ENCODE measurements around the gene OR2AE1. TPM values are rescaled to one million over a fixed set of nuclear protein-coding genes. Genes with fewer than 3 reads are reported as not detected.

The OR2AE1 gene
- total and polyA plus RNA-seq, 2 of the 13 experiments (the other 11 are each of a cell fraction or from before 2014, with no cell fraction given): not detected

DNA sequence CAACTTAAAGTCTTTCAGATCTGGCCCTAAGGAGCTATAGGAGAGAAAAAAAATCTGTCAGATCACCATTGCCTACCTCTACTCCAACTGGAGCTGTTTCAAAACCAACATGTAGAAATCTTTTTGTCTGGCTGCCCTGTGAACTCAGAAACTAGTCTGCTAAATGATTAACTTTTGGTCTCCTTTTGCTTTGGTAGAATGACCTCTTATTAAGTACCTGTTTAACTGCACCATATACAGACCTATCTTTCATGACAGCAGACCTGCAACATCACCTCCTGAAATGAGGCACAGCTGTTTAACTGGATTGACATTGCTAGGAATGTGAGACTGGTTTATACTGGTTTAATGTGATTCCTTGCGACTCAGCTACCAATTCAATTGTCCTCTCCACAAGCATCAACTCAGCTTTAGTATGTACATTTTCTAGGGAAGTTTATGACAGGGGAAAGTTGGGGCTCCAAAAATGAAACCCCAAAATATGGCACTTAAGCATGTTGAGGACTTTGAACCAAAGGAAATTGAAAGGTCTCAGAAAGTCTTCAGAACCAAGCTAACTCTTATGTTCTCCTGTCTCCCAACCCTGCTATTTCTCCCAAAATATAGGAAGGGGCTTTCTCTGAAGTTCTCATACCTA lies 47.2 kb downstream of the OR2AE1 start (continued):
- TF ChIP-seq MXI1 (IDR thresholded peaks at IDR 0.05; ENCODE audit: borderline replicate concordance, low read depth, low read length): peak; percentile 31; the same call in 1 of the 3 replicates
- TF ChIP-seq, protein P1, sequence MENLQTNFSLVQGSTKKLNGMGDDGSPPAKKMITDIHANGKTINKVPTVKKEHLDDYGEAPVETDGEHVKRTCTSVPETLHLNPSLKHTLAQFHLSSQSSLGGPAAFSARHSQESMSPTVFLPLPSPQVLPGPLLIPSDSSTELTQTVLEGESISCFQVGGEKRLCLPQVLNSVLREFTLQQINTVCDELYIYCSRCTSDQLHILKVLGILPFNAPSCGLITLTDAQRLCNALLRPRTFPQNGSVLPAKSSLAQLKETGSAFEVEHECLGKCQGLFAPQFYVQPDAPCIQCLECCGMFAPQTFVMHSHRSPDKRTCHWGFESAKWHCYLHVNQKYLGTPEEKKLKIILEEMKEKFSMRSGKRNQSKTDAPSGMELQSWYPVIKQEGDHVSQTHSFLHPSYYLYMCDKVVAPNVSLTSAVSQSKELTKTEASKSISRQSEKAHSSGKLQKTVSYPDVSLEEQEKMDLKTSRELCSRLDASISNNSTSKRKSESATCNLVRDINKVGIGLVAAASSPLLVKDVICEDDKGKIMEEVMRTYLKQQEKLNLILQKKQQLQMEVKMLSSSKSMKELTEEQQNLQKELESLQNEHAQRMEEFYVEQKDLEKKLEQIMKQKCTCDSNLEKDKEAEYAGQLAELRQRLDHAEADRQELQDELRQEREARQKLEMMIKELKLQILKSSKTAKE (CRISPR knock-in tag; IDR thresholded peaks at IDR 0.05; ENCODE audit: borderline replicate concordance): 0 out of 2 replicates have a peak, but pooled peaks have one; percentile 47
- TF ChIP-seq ARID4A (CRISPR knock-in tag; IDR thresholded peaks at IDR 0.05; ENCODE audit: borderline replicate concordance): peak; percentile 48; the same call in 1 of the 2 replicates
- no peak for TF ChIP-seq U2AF2 (IDR thresholded peaks at IDR 0.05; ENCODE audit: low read depth, low read length)
- TF ChIP-seq JUN (CRISPR knock-in tag; IDR thresholded peaks at IDR 0.05): no peak
- TF ChIP-seq NCOA2 (CRISPR knock-in tag; IDR thresholded peaks at IDR 0.05): peak; percentile 78
- peak; percentile 76 for TF ChIP-seq POLR2AphosphoS5 (IDR thresholded peaks at IDR 0.05; ENCODE audit: low read depth, low read length)
- TF ChIP-seq, protein P2, sequence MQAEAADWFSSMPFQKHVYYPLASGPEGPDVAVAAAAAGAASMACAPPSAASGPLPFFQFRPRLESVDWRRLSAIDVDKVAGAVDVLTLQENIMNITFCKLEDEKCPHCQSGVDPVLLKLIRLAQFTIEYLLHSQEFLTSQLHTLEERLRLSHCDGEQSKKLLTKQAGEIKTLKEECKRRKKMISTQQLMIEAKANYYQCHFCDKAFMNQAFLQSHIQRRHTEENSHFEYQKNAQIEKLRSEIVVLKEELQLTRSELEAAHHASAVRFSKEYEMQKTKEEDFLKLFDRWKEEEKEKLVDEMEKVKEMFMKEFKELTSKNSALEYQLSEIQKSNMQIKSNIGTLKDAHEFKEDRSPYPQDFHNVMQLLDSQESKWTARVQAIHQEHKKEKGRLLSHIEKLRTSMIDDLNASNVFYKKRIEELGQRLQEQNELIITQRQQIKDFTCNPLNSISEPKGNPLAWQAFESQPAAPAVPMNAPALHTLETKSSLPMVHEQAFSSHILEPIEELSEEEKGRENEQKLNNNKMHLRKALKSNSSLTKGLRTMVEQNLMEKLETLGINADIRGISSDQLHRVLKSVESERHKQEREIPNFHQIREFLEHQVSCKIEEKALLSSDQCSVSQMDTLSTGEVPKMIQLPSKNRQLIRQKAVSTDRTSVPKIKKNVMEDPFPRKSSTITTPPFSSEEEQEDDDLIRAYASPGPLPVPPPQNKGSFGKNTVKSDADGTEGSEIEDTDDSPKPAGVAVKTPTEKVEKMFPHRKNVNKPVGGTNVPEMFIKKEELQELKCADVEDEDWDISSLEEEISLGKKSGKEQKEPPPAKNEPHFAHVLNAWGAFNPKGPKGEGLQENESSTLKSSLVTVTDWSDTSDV (CRISPR knock-in tag; IDR thresholded peaks at IDR 0.05): no peak
- no peak for TF ChIP-seq ZNF761 (CRISPR knock-in tag; conservative IDR thresholded peaks at IDR 0.05)
- TF ChIP-seq, protein P3, sequence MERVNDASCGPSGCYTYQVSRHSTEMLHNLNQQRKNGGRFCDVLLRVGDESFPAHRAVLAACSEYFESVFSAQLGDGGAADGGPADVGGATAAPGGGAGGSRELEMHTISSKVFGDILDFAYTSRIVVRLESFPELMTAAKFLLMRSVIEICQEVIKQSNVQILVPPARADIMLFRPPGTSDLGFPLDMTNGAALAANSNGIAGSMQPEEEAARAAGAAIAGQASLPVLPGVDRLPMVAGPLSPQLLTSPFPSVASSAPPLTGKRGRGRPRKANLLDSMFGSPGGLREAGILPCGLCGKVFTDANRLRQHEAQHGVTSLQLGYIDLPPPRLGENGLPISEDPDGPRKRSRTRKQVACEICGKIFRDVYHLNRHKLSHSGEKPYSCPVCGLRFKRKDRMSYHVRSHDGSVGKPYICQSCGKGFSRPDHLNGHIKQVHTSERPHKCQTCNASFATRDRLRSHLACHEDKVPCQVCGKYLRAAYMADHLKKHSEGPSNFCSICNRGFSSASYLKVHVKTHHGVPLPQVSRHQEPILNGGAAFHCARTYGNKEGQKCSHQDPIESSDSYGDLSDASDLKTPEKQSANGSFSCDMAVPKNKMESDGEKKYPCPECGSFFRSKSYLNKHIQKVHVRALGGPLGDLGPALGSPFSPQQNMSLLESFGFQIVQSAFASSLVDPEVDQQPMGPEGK (CRISPR knock-in tag; IDR thresholded peaks at IDR 0.05): peak; percentile 27; the same call in 1 of the 2 replicates
- TF ChIP-seq ZNF335 (CRISPR knock-in tag; IDR thresholded peaks at IDR 0.05): 0 out of 2 replicates have a peak, but pooled peaks have one; percentile 20
- peak; percentile 70 for TF ChIP-seq SOX5 (CRISPR knock-in tag; IDR thresholded peaks at IDR 0.05; ENCODE audit: borderline replicate concordance)
- TF ChIP-seq GABPA (IDR thresholded peaks at IDR 0.05; ENCODE audit: low read depth, low read length): no peak
- 0 out of 2 replicates have a peak, but pooled peaks have one; percentile 25 for TF ChIP-seq GABPA (CRISPR knock-in tag; IDR thresholded peaks at IDR 0.05; ENCODE audit: low read depth)
- TF ChIP-seq HMG20A (CRISPR knock-in tag; IDR thresholded peaks at IDR 0.05; ENCODE audit: borderline replicate concordance): peak; percentile 79
- peak; percentile 98 for TF ChIP-seq ZKSCAN5 (CRISPR knock-in tag; IDR thresholded peaks at IDR 0.05)
- peak; percentile 73; the same call in 1 of the 2 replicates for TF ChIP-seq FOXA3 (CRISPR knock-in tag; IDR thresholded peaks at IDR 0.05)
- peak; percentile 70 for TF ChIP-seq CEBPG (CRISPR knock-in tag; IDR thresholded peaks at IDR 0.05)
- peak; percentile 26; the same call in 1 of the 2 replicates for TF ChIP-seq NR2F2 (IDR thresholded peaks at IDR 0.05; ENCODE audit: borderline replicate concordance, low read depth)
